A549 (cell line): ENCODE data around the gene UST.

Source experiments
- CEBPB ChIP-seq, 2 experiments: fragments of >200 bp in 1 of 2; sonication (Bioruptor Twin) in 1 of 2; formaldehyde crosslinking in 1 of 2; IDR thresholded peaks; 2 replicates each; pipeline ENCODE4 v1.6.1; 2012 to 2016
- CTCF ChIP-seq: fragments of >200 bp; sonication (Bioruptor Twin); formaldehyde crosslinking; IDR thresholded peaks from 3 replicates; pipeline ENCODE4 v1.5.1; 2016
- EHMT2 ChIP-seq: fragments of 200-600 bp; sonication (generic); IDR thresholded peaks from 2 replicates; pipeline ENCODE4 v1.6.1; 2016; ENCODE audit warnings: antibody characterized with exemption, low read depth, mild to moderate bottlenecking, moderate library complexity
- HDAC2 ChIP-seq: fragments of 200-600 bp; sonication (generic); IDR thresholded peaks from 2 replicates; pipeline ENCODE4 v1.6.1; 2016
- HOXB13 ChIP-seq: fragments of 250-450 bp; sonication (Bioruptor Pico); IDR thresholded peaks from 2 replicates; pipeline ENCODE4 v1.5.0; 2020; ENCODE audit warnings: low read depth, mild to moderate bottlenecking, moderate library complexity
- JUN ChIP-seq, 2 experiments: fragments of >200 bp; sonication (Bioruptor Twin); formaldehyde crosslinking; IDR thresholded peaks; 2 replicates in 1 of 2; 3 replicates in 1 of 2; pipeline ENCODE4 v1.6.1; 2016 to 2017
- MAX ChIP-seq: IDR thresholded peaks from 2 replicates; pipeline ENCODE4 v1.6.1; 2012
- POLR2A ChIP-seq: IDR thresholded peaks from 2 replicates; pipeline ENCODE4 v1.6.1; 2012; ENCODE audit warnings: mild to moderate bottlenecking, low read length
- RCOR1 ChIP-seq: fragments of 150-350 bp; IDR thresholded peaks from 2 replicates; pipeline ENCODE4 v1.6.1; 2014; ENCODE audit warnings: antibody characterized with exemption, low read length, low read depth
- ZSCAN20 ChIP-seq: fragments of 250-450 bp; sonication (Bioruptor Pico); IDR thresholded peaks from 2 replicates; pipeline ENCODE4 v1.8.0; 2022; ENCODE audit warnings: mild to moderate bottlenecking, moderate library complexity

- TF ChIP-seq JUN (IDR thresholded peaks at IDR 0.05) (no peak), CEBPB (IDR thresholded peaks at IDR 0.05) (no peak), HDAC2 (no peak), POLR2A (no peak), EHMT2 (no peak), HOXB13 (no peak), CTCF (no peak), MAX (no peak), ZSCAN20 (CRISPR knock-in tag) (no peak), RCOR1 (no peak)
Measured at GRCh38 chr6:148986608-148987007, 239.8 kb downstream of the UST start.
